IMR-90 (cell line): ENCODE measurements around the gene ANKRD27.

Experiments used
- BHLHE40 ChIP-seq: fragments of 150-350 bp; IDR thresholded peaks from 2 replicates; pipeline ENCODE4 v1.6.1; 2016; ENCODE audit warnings: mild to moderate bottlenecking, low read depth, low read length
- CEBPB ChIP-seq: IDR thresholded peaks from 2 replicates; pipeline ENCODE4 v1.6.1; 2012; ENCODE audit warnings: low read depth, low read length, improper control_type of control experiment
- MAFK ChIP-seq: IDR thresholded peaks from 2 replicates; pipeline ENCODE4 v1.6.1; 2012; ENCODE audit warnings: low read depth, low read length, improper control_type of control experiment
- MAZ ChIP-seq: IDR thresholded peaks from 2 replicates; pipeline ENCODE4 v1.6.1; 2012; ENCODE audit warnings: low read depth, mild to moderate bottlenecking, low read length, improper control_type of control experiment, moderate library complexity, borderline replicate concordance
- NFE2L2 ChIP-seq: fragments of 150-350 bp; IDR thresholded peaks from 2 replicates; pipeline ENCODE4 v1.6.1; 2016; ENCODE audit warnings: low read depth, mild to moderate bottlenecking, low read length
- POLR2A ChIP-seq: IDR thresholded peaks from 2 replicates; pipeline ENCODE4 v1.6.1; 2012; ENCODE audit warnings: mild to moderate bottlenecking, low read depth, low read length
- RAD21 ChIP-seq: IDR thresholded peaks from 2 replicates; pipeline ENCODE4 v1.6.1; 2012; ENCODE audit warnings: low read length, improper control_type of control experiment
- RCOR1 ChIP-seq: IDR thresholded peaks from 2 replicates; pipeline ENCODE4 v1.6.1; 2012; ENCODE audit warnings: mild to moderate bottlenecking, low read length, improper control_type of control experiment; ENCODE audit not compliant: insufficient replicate concordance
- SMC3 ChIP-seq: fragments of 150-350 bp; IDR thresholded peaks from 2 replicates; pipeline ENCODE4 v1.6.1; 2016; ENCODE audit warnings: low read depth, mild to moderate bottlenecking, antibody characterized with exemption, low read length, moderate library complexity
- TF ChIP-seq, protein P1 (sequence below): conservative IDR thresholded peaks from 2 replicates; pipeline ENCODE4 v1.5.1; 2012; ENCODE audit warnings: mild to moderate bottlenecking, low read depth, low read length, improper control_type of control experiment
- TF ChIP-seq, protein P2 (sequence below): fragments of 150-350 bp; IDR thresholded peaks from 2 replicates; pipeline ENCODE4 v1.6.1; 2017; ENCODE audit warnings: mild to moderate bottlenecking, antibody characterized with exemption, low read length, low read depth
- TF ChIP-seq, protein P3 (sequence below): fragments of 150-350 bp; IDR thresholded peaks from 2 replicates; pipeline ENCODE4 v1.6.1; 2016; ENCODE audit warnings: low read depth, mild to moderate bottlenecking, low read length, moderate library complexity, borderline replicate concordance

DNA sequence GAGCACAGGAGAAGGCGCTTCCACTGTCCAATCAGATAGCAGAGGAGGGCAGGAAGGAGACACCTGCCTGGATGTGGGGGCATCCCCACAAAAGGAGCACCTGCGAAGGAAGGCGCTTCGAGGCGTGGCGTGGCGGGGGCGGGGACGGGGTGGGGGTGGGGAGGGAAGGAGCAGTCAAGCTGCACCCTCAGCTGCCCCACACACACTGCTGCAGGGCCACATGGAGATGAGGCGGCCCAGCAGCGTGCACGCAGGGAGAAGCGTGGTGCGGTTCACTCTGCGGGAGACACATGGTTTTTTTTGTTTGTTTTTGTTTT is 21.4 kb downstream of the ANKRD27 start:
- no peak for TF ChIP-seq POLR2A
- TF ChIP-seq, protein P1, sequence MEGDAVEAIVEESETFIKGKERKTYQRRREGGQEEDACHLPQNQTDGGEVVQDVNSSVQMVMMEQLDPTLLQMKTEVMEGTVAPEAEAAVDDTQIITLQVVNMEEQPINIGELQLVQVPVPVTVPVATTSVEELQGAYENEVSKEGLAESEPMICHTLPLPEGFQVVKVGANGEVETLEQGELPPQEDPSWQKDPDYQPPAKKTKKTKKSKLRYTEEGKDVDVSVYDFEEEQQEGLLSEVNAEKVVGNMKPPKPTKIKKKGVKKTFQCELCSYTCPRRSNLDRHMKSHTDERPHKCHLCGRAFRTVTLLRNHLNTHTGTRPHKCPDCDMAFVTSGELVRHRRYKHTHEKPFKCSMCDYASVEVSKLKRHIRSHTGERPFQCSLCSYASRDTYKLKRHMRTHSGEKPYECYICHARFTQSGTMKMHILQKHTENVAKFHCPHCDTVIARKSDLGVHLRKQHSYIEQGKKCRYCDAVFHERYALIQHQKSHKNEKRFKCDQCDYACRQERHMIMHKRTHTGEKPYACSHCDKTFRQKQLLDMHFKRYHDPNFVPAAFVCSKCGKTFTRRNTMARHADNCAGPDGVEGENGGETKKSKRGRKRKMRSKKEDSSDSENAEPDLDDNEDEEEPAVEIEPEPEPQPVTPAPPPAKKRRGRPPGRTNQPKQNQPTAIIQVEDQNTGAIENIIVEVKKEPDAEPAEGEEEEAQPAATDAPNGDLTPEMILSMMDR, result no peak
- no peak for TF ChIP-seq CEBPB
- TF ChIP-seq, protein P2, sequence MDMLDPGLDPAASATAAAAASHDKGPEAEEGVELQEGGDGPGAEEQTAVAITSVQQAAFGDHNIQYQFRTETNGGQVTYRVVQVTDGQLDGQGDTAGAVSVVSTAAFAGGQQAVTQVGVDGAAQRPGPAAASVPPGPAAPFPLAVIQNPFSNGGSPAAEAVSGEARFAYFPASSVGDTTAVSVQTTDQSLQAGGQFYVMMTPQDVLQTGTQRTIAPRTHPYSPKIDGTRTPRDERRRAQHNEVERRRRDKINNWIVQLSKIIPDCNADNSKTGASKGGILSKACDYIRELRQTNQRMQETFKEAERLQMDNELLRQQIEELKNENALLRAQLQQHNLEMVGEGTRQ, result no peak
- no peak for TF ChIP-seq RAD21
- no peak for TF ChIP-seq NFE2L2
- TF ChIP-seq SMC3, result no peak
- no peak for TF ChIP-seq MAZ
- TF ChIP-seq, protein P3, sequence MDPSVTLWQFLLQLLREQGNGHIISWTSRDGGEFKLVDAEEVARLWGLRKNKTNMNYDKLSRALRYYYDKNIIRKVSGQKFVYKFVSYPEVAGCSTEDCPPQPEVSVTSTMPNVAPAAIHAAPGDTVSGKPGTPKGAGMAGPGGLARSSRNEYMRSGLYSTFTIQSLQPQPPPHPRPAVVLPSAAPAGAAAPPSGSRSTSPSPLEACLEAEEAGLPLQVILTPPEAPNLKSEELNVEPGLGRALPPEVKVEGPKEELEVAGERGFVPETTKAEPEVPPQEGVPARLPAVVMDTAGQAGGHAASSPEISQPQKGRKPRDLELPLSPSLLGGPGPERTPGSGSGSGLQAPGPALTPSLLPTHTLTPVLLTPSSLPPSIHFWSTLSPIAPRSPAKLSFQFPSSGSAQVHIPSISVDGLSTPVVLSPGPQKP, result no peak
- no peak for TF ChIP-seq MAFK
- TF ChIP-seq RCOR1, result no peak
- TF ChIP-seq BHLHE40, result no peak
